Type B pancreatic cell (in vitro differentiated cells): Measurements from ENCODE around the gene CBFA2T3. TPM values are rescaled to one million over a fixed set of nuclear protein-coding genes. Genes with fewer than 3 reads are reported as not detected.
"Not testable (repeated sequence)": the region's sequence is repeated elsewhere in the genome, so short reads cannot be mapped to it uniquely, and the experiment has no call there.

ENCODE experiments used
- DNase-seq: peaks from one replicate; pipeline ENCODE4 v3.0.0; 2021; ENCODE audit warnings: mixed read lengths; ENCODE audit not compliant: unreplicated experiment; ENCODE audit errors: extremely low spot score
- H3K27ac Mint-ChIP-seq: 2 replicates; pipeline ENCODE4 v1.8.0; 2021; ENCODE audit warnings: mild to moderate bottlenecking, mixed read lengths
- H3K27me3 Mint-ChIP-seq: 2 replicates; pipeline ENCODE4 v1.8.0; 2021; ENCODE audit warnings: mixed read lengths
- H3K36me3 Mint-ChIP-seq: 2 replicates; pipeline ENCODE4 v1.8.0; 2021; ENCODE audit warnings: mixed read lengths
- H3K4me1 Mint-ChIP-seq: one replicate; pipeline ENCODE4 v1.8.0; 2021; ENCODE audit warnings: mixed read lengths; ENCODE audit not compliant: unreplicated experiment
- H3K4me3 Mint-ChIP-seq: 2 replicates; pipeline ENCODE4 v1.8.0; 2021; ENCODE audit warnings: mild to moderate bottlenecking, mixed read lengths
- H3K9me3 Mint-ChIP-seq: 2 replicates; pipeline ENCODE4 v1.8.0; 2021; ENCODE audit warnings: mixed read lengths
- total RNA-seq: library from RNA; stranded (reverse); gene quantifications from 2 replicates; pipeline ENCODE4 v1.2.1, GENCODE V29; 2021; ENCODE audit warnings: low replicate concordance
- TF ChIP-seq, protein P1 (sequence below): fragments of 200-600 bp; sonication (generic); conservative IDR thresholded peaks from 2 replicates; pipeline ENCODE4 v1.5.0; 2021; ENCODE audit warnings: antibody characterized with exemption, mild to moderate bottlenecking

Gene CBFA2T3
- total RNA-seq, 1 donor from 2014 or later: 8.9 TPM

DNA sequence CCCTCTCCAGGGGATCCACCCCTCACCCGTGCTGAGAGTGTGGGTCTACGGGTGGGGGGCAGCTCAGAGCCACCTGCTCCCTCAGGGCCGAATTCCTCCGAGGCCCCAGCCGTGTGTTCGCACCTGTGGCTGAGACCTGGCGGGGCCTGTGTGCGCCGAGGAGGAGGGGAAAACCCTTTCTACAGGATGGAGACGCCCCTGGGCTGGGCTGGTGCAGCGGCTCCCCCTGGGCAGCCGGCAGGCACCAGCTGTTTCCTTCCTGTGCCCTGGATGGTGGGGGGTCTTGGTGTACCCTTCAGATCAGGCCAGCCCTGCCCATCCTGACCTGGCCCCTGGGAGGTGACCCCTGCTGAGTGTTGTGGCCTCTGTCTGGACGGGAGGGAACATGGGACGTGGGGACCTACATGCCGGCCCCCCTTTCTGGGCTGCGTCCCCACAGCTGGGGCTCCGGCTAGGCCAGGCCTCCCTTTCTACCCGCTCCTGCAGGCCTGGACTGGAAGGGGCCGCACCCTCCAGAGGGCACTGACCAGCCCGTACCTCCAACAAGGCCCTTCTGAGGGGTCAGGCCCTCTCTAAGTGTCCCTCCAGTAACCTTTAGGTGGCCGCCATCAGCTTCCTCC is 82.2 kb downstream of the CBFA2T3 start:
- no peak overlapping the region for H3K27ac Mint-ChIP-seq
- TF ChIP-seq, protein P1, sequence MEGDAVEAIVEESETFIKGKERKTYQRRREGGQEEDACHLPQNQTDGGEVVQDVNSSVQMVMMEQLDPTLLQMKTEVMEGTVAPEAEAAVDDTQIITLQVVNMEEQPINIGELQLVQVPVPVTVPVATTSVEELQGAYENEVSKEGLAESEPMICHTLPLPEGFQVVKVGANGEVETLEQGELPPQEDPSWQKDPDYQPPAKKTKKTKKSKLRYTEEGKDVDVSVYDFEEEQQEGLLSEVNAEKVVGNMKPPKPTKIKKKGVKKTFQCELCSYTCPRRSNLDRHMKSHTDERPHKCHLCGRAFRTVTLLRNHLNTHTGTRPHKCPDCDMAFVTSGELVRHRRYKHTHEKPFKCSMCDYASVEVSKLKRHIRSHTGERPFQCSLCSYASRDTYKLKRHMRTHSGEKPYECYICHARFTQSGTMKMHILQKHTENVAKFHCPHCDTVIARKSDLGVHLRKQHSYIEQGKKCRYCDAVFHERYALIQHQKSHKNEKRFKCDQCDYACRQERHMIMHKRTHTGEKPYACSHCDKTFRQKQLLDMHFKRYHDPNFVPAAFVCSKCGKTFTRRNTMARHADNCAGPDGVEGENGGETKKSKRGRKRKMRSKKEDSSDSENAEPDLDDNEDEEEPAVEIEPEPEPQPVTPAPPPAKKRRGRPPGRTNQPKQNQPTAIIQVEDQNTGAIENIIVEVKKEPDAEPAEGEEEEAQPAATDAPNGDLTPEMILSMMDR: no peak
- H3K36me3 Mint-ChIP-seq: no peaks in the 10 kb centered on the region
- H3K4me1 Mint-ChIP-seq: no peaks in the 10 kb centered on the region
- no peak for DNase-seq
- H3K9me3 Mint-ChIP-seq: no peaks in the 10 kb centered on the region
- H3K4me3 Mint-ChIP-seq: no peak overlapping the region
- H3K27me3 Mint-ChIP-seq: no peaks in the 10 kb centered on the region

DNA sequence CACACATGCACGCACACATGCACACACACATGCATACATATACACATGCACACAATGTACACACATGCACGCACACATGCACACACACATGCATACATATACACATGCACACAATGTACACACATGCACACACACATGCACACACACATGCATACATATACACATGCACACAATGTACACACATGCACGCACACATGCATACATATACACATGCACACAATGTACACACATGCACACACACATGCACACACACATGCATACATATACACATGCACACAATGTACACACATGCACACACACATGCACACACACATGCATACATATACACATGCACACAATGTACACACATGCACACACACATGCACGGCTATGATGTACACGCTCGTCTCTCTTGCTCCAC is 82.7 kb downstream of the CBFA2T3 start:
- not testable (repeated sequence) for H3K9me3 Mint-ChIP-seq, H3K27ac Mint-ChIP-seq, H3K27me3 Mint-ChIP-seq, H3K4me1 Mint-ChIP-seq, DNase-seq, H3K36me3 Mint-ChIP-seq, H3K4me3 Mint-ChIP-seq

- H3K9me3 Mint-ChIP-seq: no peaks in the 10 kb centered on the region
- no peak for DNase-seq
- no peak overlapping the region for H3K27ac Mint-ChIP-seq
- TF ChIP-seq, protein P1: no peak
- H3K36me3 Mint-ChIP-seq: no peaks in the 10 kb centered on the region
- H3K4me3 Mint-ChIP-seq: no peak overlapping the region
- no peaks in the 10 kb centered on the region for H3K4me1 Mint-ChIP-seq
- no peaks in the 10 kb centered on the region for H3K27me3 Mint-ChIP-seq
Observed at GRCh38 chr16:88893127-88893968, 83.7 kb downstream of the CBFA2T3 start.

GRCh38 chr16:88892065-88892464 is 84.9 kb downstream of the CBFA2T3 start:
- TF ChIP-seq, protein P1: no peak
- H3K4me3 Mint-ChIP-seq: no peak overlapping the region
- no peaks in the 10 kb centered on the region for H3K36me3 Mint-ChIP-seq
- H3K9me3 Mint-ChIP-seq: no peaks in the 10 kb centered on the region
- no peak overlapping the region for H3K27ac Mint-ChIP-seq
- no peaks in the 10 kb centered on the region for H3K27me3 Mint-ChIP-seq
- DNase-seq: no peak
- no peaks in the 10 kb centered on the region for H3K4me1 Mint-ChIP-seq

DNA sequence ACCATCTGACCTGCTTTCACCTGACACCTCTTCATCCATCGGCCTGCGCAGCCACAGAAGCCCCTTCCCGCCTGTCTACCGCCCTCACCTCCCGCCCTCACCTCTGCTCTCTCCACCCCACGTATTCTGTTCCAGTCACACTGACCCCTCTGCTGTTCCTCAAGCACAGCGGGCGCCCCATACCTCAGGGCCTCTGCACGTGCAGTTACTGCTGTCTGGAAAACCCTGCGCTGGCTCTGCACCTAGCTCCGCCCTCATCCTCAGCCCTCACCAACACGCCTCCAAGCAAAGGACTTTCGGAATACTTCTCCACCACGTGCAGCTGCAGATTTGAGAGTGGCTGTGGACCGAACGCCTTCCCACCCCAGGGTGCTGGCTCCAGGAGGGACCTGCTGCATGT is 85.9 kb downstream of the CBFA2T3 start:
- TF ChIP-seq, protein P1: no peak
- Mint-ChIP-seq H3K36me3 (no peaks in the 10 kb centered on the region), H3K9me3 (no peaks in the 10 kb centered on the region), H3K4me1 (no peaks in the 10 kb centered on the region), H3K27me3 (no peaks in the 10 kb centered on the region), H3K27ac (peak overlapping the region; percentile 29), H3K4me3 (no peak overlapping the region)
- no peak for DNase-seq

DNA sequence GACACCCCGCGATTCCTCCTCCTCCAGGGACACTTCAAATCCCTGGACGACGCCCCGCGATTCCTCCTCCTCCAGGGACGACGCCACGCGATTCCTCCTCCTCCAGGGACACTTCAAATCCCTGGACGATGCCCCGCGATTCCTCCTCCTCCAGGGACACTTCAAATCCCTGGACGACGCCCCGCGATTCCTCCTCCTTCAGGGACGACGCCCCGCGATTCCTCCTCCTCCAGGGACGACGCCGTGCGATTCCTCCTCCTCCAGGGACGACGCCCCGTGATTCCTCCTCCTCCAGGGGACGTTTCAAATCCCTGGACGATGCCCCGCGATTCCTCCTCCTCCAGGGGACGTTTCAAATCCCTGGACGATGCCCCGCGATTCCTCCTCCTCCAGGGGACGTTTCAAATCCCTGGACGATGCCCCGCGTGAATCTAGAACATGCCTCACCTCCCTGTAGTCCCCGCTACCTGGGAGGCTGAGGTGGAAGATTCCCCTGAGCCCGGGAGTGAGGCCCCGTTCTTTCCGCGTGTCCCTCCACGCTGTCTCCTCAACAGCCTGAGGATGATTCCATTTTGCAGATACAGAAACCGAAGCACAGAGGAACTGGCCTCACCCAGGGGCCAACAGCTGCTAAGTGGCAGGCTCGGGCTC is 87.2 kb downstream of the CBFA2T3 start:
- not testable (repeated sequence) for H3K4me1 Mint-ChIP-seq, H3K36me3 Mint-ChIP-seq, H3K27me3 Mint-ChIP-seq, DNase-seq, H3K4me3 Mint-ChIP-seq, H3K9me3 Mint-ChIP-seq, H3K27ac Mint-ChIP-seq
